ENCODE data around the gene KCNRG. TPM values are rescaled to one million over a fixed set of nuclear protein-coding genes. Genes with fewer than 3 reads are reported as not detected.

The KCNRG gene
- total and polyA plus RNA-seq, 8 donors: 0.37 to 5.0 (median 1.2) TPM; not detected in 3

DNA sequence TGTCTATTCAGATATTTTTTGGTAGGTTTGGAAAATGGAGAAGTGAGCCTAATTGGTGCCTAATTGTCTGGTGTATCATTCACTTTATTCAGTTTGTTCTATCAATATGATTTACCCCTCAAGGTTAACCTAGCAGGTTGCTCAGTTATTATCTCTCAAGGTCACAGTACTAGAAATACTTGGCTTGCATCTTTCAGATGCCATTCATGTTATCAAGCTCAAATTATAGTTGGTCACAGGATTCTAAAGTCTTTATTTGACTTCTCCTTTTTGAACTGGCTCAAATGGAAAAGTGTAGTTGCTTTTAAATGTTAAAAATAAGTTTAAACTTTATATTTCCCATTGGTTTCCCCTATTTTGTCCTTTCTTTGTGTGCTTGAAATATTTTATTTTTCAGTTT is 2.6 kb downstream of the KCNRG start:
- DNase-seq: no peak
- H3K9me3 ChIP-seq: no peaks in the 10 kb centered on the region
- H3K36me3 ChIP-seq: peaks cover 14 to 59% (median 38%) of the 10 kb centered on the region in 4 donors
- TF ChIP-seq, protein P1, sequence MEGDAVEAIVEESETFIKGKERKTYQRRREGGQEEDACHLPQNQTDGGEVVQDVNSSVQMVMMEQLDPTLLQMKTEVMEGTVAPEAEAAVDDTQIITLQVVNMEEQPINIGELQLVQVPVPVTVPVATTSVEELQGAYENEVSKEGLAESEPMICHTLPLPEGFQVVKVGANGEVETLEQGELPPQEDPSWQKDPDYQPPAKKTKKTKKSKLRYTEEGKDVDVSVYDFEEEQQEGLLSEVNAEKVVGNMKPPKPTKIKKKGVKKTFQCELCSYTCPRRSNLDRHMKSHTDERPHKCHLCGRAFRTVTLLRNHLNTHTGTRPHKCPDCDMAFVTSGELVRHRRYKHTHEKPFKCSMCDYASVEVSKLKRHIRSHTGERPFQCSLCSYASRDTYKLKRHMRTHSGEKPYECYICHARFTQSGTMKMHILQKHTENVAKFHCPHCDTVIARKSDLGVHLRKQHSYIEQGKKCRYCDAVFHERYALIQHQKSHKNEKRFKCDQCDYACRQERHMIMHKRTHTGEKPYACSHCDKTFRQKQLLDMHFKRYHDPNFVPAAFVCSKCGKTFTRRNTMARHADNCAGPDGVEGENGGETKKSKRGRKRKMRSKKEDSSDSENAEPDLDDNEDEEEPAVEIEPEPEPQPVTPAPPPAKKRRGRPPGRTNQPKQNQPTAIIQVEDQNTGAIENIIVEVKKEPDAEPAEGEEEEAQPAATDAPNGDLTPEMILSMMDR (IDR thresholded peaks at IDR 0.05): no peak
- TF ChIP-seq POLR2AphosphoS5 (IDR thresholded peaks at IDR 0.05) (no peak), POLR2A (IDR thresholded peaks at IDR 0.05) (no peak), EP300 (IDR thresholded peaks at IDR 0.05) (no peak)
- H3K27ac ChIP-seq: no peak overlapping the region
- no peaks in the 10 kb centered on the region for H3K27me3 ChIP-seq
- intact Hi-C loops (cut with DNase I; ENCODE audit: low total_unique reads): no loop called here
- H3K4me1 ChIP-seq: peaks cover 0 to 27% (median 13%) of the 10 kb centered on the region in 4 donors
- H3K4me3 ChIP-seq: no peak overlapping the region

DNA sequence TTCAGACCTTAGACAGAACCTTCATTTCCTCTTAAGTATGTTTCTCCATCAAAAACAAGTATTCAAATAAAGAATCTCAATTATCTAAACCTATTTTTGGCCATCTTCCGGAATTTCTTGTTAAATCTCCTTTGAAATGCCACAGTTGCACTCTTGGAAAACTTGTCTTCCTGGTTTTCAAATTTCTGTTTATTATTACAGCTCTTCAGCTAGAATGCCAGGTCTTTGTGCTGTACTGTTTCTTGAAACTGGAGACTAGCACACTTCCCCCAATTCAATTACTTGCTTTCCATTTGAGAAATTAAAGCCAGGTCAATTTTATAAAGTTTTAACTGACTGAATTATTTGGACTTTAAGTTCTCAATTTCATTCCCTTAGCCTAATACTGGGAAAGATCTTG is 10.2 kb downstream of the KCNRG start:
- H3K27ac ChIP-seq: no peak overlapping the region
- TF ChIP-seq POLR2AphosphoS5 (IDR thresholded peaks at IDR 0.05) (no peak), POLR2A (IDR thresholded peaks at IDR 0.05) (no peak), EP300 (IDR thresholded peaks at IDR 0.05) (no peak)
- TF ChIP-seq, protein P1 (IDR thresholded peaks at IDR 0.05): no peak
- no peak overlapping the region for H3K4me3 ChIP-seq
- WGBS, 5 donors: 36 to 64% (median 49%) methylated on average over 1 of the region's 1 CpG
- H3K9me3 ChIP-seq: no peaks in the 10 kb centered on the region
- peaks cover 0 to 9% (median 0%) of the 10 kb centered on the region in 4 donors for H3K4me1 ChIP-seq
- peaks cover 0 to 32% (median 18%) of the 10 kb centered on the region in 4 donors for H3K36me3 ChIP-seq
- DNase-seq: peak in 1 of 2 donors; percentile 15
- intact Hi-C loops (cut with DNase I; ENCODE audit: low total_unique reads): no loop called here
- no peaks in the 10 kb centered on the region for H3K27me3 ChIP-seq

DNA sequence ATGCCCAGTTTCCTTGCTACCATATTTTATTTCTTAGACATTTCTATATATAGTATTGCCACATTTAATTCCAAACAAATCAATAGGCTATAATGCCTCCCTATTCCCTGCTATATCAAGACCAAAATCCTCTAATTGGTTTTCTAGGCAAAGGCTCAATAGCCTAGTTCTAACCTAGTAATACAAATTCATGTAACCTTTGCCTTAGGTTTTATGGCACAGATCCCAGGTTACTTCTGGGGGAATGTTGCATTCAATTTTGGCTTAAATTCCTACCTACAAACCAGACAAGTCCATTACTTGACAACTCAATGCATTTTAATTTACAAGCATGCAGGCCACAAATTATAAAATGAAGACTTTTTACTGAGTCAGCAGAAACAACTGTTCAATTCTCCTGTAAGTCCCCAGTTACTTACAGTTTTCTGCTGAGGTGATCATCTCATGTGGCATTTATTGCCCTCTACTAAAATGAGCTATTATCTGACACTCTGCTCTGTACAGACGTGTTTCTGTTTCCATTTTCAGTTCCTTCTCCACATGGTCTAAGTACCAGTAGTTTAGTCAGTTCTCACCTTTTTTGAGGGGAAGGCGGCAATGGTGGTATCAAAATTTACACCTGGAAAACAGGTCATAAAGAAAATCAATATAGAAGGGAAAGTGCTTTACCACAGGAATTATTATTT is 11.7 kb downstream of the KCNRG start:
- intact Hi-C loops (cut with DNase I; ENCODE audit: low total_unique reads): no loop called here
- H3K27ac ChIP-seq: no peak overlapping the region
- no peak for DNase-seq
- no peaks in the 10 kb centered on the region for H3K9me3 ChIP-seq
- H3K4me1 ChIP-seq: peaks cover 0 to 9% (median 0%) of the 10 kb centered on the region in 4 donors
- no peak for TF ChIP-seq EP300 (IDR thresholded peaks at IDR 0.05)
- no peak for TF ChIP-seq POLR2AphosphoS5 (IDR thresholded peaks at IDR 0.05)
- TF ChIP-seq, protein P1 (IDR thresholded peaks at IDR 0.05): no peak
- TF ChIP-seq POLR2A (IDR thresholded peaks at IDR 0.05): no peak
- 81 to 94% (median 89%) methylated on average over 2 of the region's 2 CpGs for WGBS, 5 donors
- H3K36me3 ChIP-seq: peaks cover 0 to 17% (median 8%) of the 10 kb centered on the region in 4 donors
- no peaks in the 10 kb centered on the region for H3K27me3 ChIP-seq
- no peak overlapping the region for H3K4me3 ChIP-seq

DNA sequence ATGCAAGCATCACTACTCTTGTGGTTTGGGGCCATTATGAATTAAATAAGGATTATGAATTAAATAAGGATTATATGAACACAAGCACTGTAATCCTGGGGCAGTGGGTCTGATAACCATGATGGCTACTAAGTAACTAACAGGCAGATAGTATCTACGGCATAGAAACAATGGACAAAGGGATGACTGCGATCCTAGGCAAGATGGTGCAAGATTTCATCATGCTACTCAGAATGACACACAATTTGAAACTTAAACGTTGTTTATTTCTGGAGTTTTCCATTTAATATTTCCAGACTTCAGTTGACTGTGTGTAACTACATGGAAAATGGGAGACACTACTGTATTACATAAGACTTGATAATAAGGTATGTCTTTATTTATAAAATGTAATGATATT is 15.1 kb downstream of the KCNRG start:
- intact Hi-C loops (cut with DNase I; ENCODE audit: low total_unique reads): no loop called here
- WGBS, 5 donors: 87 to 93% (median 91%) methylated on average over 3 of the region's 3 CpGs
- no peaks in the 10 kb centered on the region for H3K27me3 ChIP-seq
- H3K4me1 ChIP-seq: peaks cover 0 to 9% (median 0%) of the 10 kb centered on the region in 4 donors
- H3K27ac ChIP-seq: no peak overlapping the region
- H3K4me3 ChIP-seq: no peak overlapping the region
- TF ChIP-seq POLR2A (IDR thresholded peaks at IDR 0.05): no peak
- no peak for DNase-seq
- no peaks in the 10 kb centered on the region for H3K9me3 ChIP-seq
- H3K36me3 ChIP-seq: no peaks in the 10 kb centered on the region

DNA sequence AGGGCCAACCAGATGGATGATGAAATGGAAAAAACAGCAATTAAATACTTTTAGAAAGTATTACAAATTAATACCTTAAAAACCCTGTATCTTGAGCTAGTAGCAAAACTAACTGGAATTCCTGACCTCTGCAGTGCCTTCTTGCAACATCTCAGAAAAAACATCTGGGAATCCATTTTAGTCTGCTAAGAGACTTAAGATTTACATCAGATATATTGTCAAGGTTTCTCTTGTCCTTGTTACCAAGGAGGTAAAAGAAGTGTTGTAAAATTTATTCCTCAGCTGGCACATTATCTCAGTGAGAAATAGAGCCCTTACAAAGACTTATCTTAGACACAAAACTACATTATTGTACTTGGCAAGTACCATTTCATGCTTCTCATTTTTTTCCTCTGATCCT is 18.5 kb downstream of the KCNRG start:
- intact Hi-C loops (cut with DNase I; ENCODE audit: low total_unique reads): no loop called here
- Histone ChIP-seq H3K27me3 (no peaks in the 10 kb centered on the region), H3K4me3 (no peak overlapping the region), H3K9me3 (no peaks in the 10 kb centered on the region), H3K27ac (no peak overlapping the region), H3K4me1 (no peaks in the 10 kb centered on the region), H3K36me3 (no peaks in the 10 kb centered on the region)
- TF ChIP-seq POLR2AphosphoS5 (IDR thresholded peaks at IDR 0.05) (no peak), EP300 (IDR thresholded peaks at IDR 0.05) (no peak), POLR2A (IDR thresholded peaks at IDR 0.05) (no peak)
- TF ChIP-seq, protein P1 (IDR thresholded peaks at IDR 0.05): no peak
- DNase-seq: no peak

All from stomach (tissue), 9 donors.